Fibroblast of villous mesenchyme (primary cell): Measurements from ENCODE around the gene PEPD. TPM values are rescaled to one million over a fixed set of nuclear protein-coding genes. Genes with fewer than 3 reads are reported as not detected.

Experiments used
- DNase-seq: peaks from one replicate; pipeline ENCODE4 v3.0.0-alpha.2; 2010; ENCODE audit warnings: low read depth
- H3K4me3 ChIP-seq: 2 replicates; pipeline ENCODE4 v1.5.1; 2011; ENCODE audit warnings: low read depth, mild to moderate bottlenecking, low read length
- CTCF ChIP-seq: IDR thresholded peaks from 2 replicates; pipeline ENCODE4 v1.5.1; 2012; ENCODE audit warnings: low read depth, mild to moderate bottlenecking, low read length; ENCODE audit not compliant: insufficient read depth
- total RNA-seq: library from RNA; depleted of rRNA; stranded (reverse); fragments of >200 nt; gene quantifications from 2 replicates; pipeline ENCODE4 v1.2.3, GENCODE V29; 2012

Gene PEPD
- total RNA-seq, 1 donor, result 66.1 TPM

- no peak for DNase-seq
- TF ChIP-seq CTCF, result no peak
- H3K4me3 ChIP-seq, result no peak overlapping the region
These were observed 89.0 kb downstream of the PEPD start for GRCh38 chr19:33432446-33433170.

GRCh38 chr19:33432015-33432414 lies 89.6 kb downstream of the PEPD start:
- no peak for DNase-seq
- TF ChIP-seq CTCF, result no peak
- no peak overlapping the region for H3K4me3 ChIP-seq

- DNase-seq, result peak; percentile 61
- peak; percentile 84 for TF ChIP-seq CTCF
- H3K4me3 ChIP-seq, result no peak overlapping the region
These were observed 90.8 kb downstream of the PEPD start for GRCh38 chr19:33430674-33431277.

GRCh38 chr19:33429891-33430673 lies 91.5 kb downstream of the PEPD start:
- DNase-seq, result no peak
- H3K4me3 ChIP-seq, result no peak overlapping the region
- no peak for TF ChIP-seq CTCF

GRCh38 chr19:33428627-33429125 lies 92.9 kb downstream of the PEPD start:
- no peak overlapping the region for H3K4me3 ChIP-seq
- no peak for DNase-seq
- no peak for TF ChIP-seq CTCF

GRCh38 chr19:33427801-33428626 lies 93.6 kb downstream of the PEPD start:
- no peak overlapping the region for H3K4me3 ChIP-seq
- TF ChIP-seq CTCF, result no peak
- DNase-seq, result no peak
